ENCODE results near the gene RET.

Gene RET

DNA sequence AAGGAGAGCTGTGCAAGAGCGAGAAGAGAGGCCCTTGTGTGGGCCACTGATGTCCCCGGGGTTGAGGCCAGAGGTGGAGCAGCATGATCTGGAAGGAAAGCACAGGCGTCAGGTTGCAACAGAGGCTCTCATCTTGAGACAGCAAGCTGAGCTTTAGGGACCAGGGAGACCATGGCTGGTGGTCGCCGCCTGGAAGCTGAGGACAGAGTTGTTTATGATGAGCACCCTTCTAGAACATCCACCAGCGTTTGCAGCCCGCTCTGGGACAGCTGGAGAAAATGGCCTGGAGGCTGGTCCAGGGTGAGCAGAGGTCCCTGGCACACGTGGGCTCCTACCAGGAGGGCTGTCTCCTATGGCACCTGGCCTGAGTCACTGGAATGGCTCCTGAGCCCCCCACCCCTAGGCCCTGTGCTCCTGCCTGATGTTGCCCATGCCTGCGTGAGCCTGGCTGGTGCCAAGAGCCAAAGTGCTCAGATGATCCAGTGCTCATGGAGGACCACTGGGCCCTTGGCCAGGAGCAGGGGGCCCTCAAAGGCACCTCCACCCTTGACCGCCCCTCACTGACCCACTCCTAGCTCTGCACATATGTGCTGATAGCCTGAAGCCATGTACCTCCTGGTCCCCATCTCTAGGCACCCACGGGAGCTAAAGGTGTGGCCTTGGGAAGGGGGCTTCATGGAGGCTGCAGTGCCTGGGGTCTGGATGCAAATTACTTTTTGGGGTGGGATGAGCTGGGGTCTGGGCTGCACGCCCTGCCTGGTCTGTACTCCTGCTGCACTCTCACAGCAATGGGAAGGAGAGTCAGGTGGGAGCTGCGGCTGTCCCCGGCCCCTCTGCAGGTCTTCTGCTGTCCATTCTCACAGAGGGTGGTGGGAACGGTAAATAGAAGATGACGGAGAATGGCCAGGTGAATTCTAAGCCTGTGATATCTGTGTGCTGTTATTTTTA is 40.1 kb upstream of the RET start:
- H3K27ac ChIP-seq, result no peak overlapping the region
- ChIA-PET POLR2A (ENCODE audit: low non-redundant PET) (no interaction called here), CTCF (interaction anchor here (0.6 kb wide), 1 partner anchor 101 kb away, joined by 3 read pairs; the partner anchor contains the start of gene CSGALNACT2)
- DNase-seq (ENCODE audit: low spot score), result no peak
- no peak for TF ChIP-seq CTCF (conservative IDR thresholded peaks at IDR 0.05; ENCODE audit: low read depth)

- TF ChIP-seq CTCF (conservative IDR thresholded peaks at IDR 0.05; ENCODE audit: low read depth), result no peak
- no peak overlapping the region for H3K27ac ChIP-seq
- ChIA-PET CTCF (interaction anchor here (0.6 kb wide), 1 partner anchor 101 kb away, joined by 3 read pairs; the partner anchor contains the start of gene CSGALNACT2), POLR2A (ENCODE audit: low non-redundant PET) (no interaction called here)
- no peak for DNase-seq (ENCODE audit: low spot score)
These were observed 39.4 kb upstream of the RET start for GRCh38 chr10:43037440-43037839.

- CTCF ChIA-PET, result no interaction called here
- no peak overlapping the region for H3K27ac ChIP-seq
- POLR2A ChIA-PET (ENCODE audit: low non-redundant PET), result no interaction called here
- no peak for DNase-seq (ENCODE audit: low spot score)
- no peak for TF ChIP-seq CTCF (conservative IDR thresholded peaks at IDR 0.05; ENCODE audit: low read depth)
These were observed 38.7 kb upstream of the RET start for GRCh38 chr10:43037942-43038782.

DNA sequence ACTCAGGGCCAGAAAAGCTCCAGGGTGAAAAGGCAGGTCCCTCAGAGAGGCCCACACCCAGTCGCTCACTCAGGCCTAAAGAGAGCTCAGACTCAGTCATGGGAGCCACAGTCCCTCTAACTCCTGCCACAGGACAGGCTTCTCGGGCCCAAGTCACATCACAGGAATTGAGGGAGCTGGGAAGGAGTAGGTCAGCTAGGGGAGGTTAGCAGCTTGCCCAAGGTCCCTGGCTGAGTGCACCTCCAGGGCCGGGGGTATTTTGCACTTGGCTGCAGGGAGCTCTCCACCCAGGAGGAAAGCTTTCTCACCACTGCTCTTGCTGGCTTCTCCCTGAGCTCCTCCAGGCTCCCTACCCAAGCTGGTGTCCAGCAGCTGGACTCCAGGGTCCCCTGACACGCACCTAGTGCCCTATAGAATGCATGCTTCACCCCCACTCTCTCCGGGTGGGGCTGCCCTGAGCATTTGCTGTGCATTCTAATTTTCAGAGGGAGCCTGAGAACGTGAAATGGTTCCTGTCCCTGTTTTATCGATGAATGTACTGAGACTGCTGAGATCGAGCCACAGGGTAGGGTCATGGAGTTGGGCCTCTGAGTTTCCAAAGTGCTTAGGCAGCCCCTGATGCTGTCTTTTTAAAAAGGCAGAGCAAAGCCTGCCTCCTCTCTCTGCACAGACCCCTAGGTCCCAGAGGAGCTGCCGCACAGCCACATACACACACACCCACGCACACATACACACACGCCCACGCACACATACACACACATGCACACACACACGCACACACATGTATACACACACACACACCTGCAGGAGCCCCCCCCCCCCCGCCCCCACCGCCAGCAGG is 37.9 kb upstream of the RET start:
- DNase-seq (ENCODE audit: low spot score), result no peak
- CTCF ChIA-PET, result no interaction called here
- POLR2A ChIA-PET (ENCODE audit: low non-redundant PET), result no interaction called here
- no peak for TF ChIP-seq CTCF (conservative IDR thresholded peaks at IDR 0.05; ENCODE audit: low read depth)
- H3K27ac ChIP-seq, result no peak overlapping the region

- CTCF ChIA-PET, result no interaction called here
- DNase-seq (ENCODE audit: low spot score), result no peak
- POLR2A ChIA-PET (ENCODE audit: low non-redundant PET), result no interaction called here
- no peak overlapping the region for H3K27ac ChIP-seq
- TF ChIP-seq CTCF (conservative IDR thresholded peaks at IDR 0.05; ENCODE audit: low read depth), result no peak
These were observed 37.0 kb upstream of the RET start for GRCh38 chr10:43039624-43040481.

All from RWPE1 (cell line).